Measurements from ENCODE around the gene FBXO15.

GRCh38 chr18:74183130-74183529, 35.5 kb upstream of the FBXO15 start:
- TF ChIP-seq CTCF (IDR thresholded peaks at IDR 0.05) (no peak), POLR2A (IDR thresholded peaks at IDR 0.05) (no peak)
